ENCODE data around the gene ZDHHC12. TPM values are rescaled to one million over a fixed set of nuclear protein-coding genes. Genes with fewer than 3 reads are reported as not detected.

ZDHHC12 gene
- total and polyA plus RNA-seq, 2 experiments from 2014 or later: 58.7 to 68.3 TPM

GRCh38 chr9:128742401-128742800 lies 18.5 kb upstream of the ZDHHC12 start:
- TF ChIP-seq CTCF (IDR thresholded peaks at IDR 0.05; ENCODE audit: low read depth, low read length): no peak
- Histone ChIP-seq H3K4me1 (ENCODE audit: low read depth) (no peaks in the 10 kb centered on the region), H3K9me3 (ENCODE audit: low read depth) (no peaks in the 10 kb centered on the region), H3K36me3 (peaks cover 3% of the 10 kb centered on the region), H3K27me3 (no peaks in the 10 kb centered on the region), H3K4me3 (no peak overlapping the region), H3K27ac (no peak overlapping the region)
- DNase-seq (ENCODE audit: low read depth in 1 of 2, low spot score in 1 of 2): no peak

GRCh38 chr9:128735373-128735772 lies 11.4 kb upstream of the ZDHHC12 start:
- no peak for TF ChIP-seq CTCF (IDR thresholded peaks at IDR 0.05; ENCODE audit: low read depth, low read length)
- H3K36me3 ChIP-seq: no peaks in the 10 kb centered on the region
- H3K4me1 ChIP-seq (ENCODE audit: low read depth): no peaks in the 10 kb centered on the region
- peak overlapping the region; percentile 34 for H3K27ac ChIP-seq
- DNase-seq (ENCODE audit: low read depth in 1 of 2, low spot score in 1 of 2): no peak
- H3K4me3 ChIP-seq: no peak overlapping the region
- H3K9me3 ChIP-seq (ENCODE audit: low read depth): no peaks in the 10 kb centered on the region
- no peaks in the 10 kb centered on the region for H3K27me3 ChIP-seq

GRCh38 chr9:128733256-128733655 lies 9.3 kb upstream of the ZDHHC12 start:
- Histone ChIP-seq H3K4me3 (no peak overlapping the region), H3K36me3 (no peaks in the 10 kb centered on the region), H3K9me3 (ENCODE audit: low read depth) (no peaks in the 10 kb centered on the region), H3K4me1 (ENCODE audit: low read depth) (no peaks in the 10 kb centered on the region), H3K27me3 (no peaks in the 10 kb centered on the region), H3K27ac (peak overlapping the region; percentile 76)
- peak; percentile 92 for TF ChIP-seq CTCF (IDR thresholded peaks at IDR 0.05; ENCODE audit: low read depth, low read length)
- peak; percentile 90 to 92 for DNase-seq (ENCODE audit: low read depth in 1 of 2, low spot score in 1 of 2)

GRCh38 chr9:128732576-128732975 lies 8.6 kb upstream of the ZDHHC12 start:
- Histone ChIP-seq H3K27ac (peak overlapping the region; percentile 76), H3K9me3 (ENCODE audit: low read depth) (no peaks in the 10 kb centered on the region), H3K4me3 (no peak overlapping the region), H3K4me1 (ENCODE audit: low read depth) (no peaks in the 10 kb centered on the region), H3K36me3 (no peaks in the 10 kb centered on the region), H3K27me3 (no peaks in the 10 kb centered on the region)
- TF ChIP-seq CTCF (IDR thresholded peaks at IDR 0.05; ENCODE audit: low read depth, low read length): no peak
- DNase-seq (ENCODE audit: low read depth in 1 of 2, low spot score in 1 of 2): no peak

GRCh38 chr9:128731691-128732090 lies 7.8 kb upstream of the ZDHHC12 start:
- TF ChIP-seq CTCF (IDR thresholded peaks at IDR 0.05; ENCODE audit: low read depth, low read length): no peak

GRCh38 chr9:128731093-128731492 lies 7.2 kb upstream of the ZDHHC12 start:
- no peak for TF ChIP-seq CTCF (IDR thresholded peaks at IDR 0.05; ENCODE audit: low read depth, low read length)
- H3K27me3 ChIP-seq: no peaks in the 10 kb centered on the region

More at GRCh38 chr9:128731691-128732090, 7.8 kb upstream of the ZDHHC12 start:
- H3K36me3 ChIP-seq: no peaks in the 10 kb centered on the region
- DNase-seq (ENCODE audit: low read depth in 1 of 2, low spot score in 1 of 2): no peak
- no peak overlapping the region for H3K27ac ChIP-seq
- no peaks in the 10 kb centered on the region for H3K4me1 ChIP-seq (ENCODE audit: low read depth)
- no peaks in the 10 kb centered on the region for H3K27me3 ChIP-seq
- no peak overlapping the region for H3K4me3 ChIP-seq
- H3K9me3 ChIP-seq (ENCODE audit: low read depth): no peaks in the 10 kb centered on the region

More at GRCh38 chr9:128731093-128731492, 7.2 kb upstream of the ZDHHC12 start:
- Histone ChIP-seq H3K27ac (no peak overlapping the region), H3K9me3 (ENCODE audit: low read depth) (no peaks in the 10 kb centered on the region), H3K36me3 (no peaks in the 10 kb centered on the region), H3K4me1 (ENCODE audit: low read depth) (no peaks in the 10 kb centered on the region), H3K4me3 (no peak overlapping the region)
- DNase-seq (ENCODE audit: low read depth in 1 of 2, low spot score in 1 of 2): no peak

Measured in cardiac muscle cell (in vitro differentiated cells and primary cell).